G401.6 (cell line): Measurements from ENCODE around the gene CYP8B1.
"Not testable (repeated sequence)": the region's sequence is repeated elsewhere in the genome, so short reads cannot be mapped to it uniquely, and the experiment has no call there.

Experiments used
- FAIRE-seq: peaks from 2 replicates; lab custom pipeline; 2012; peaks lifted over from hg19 to GRCh38; lab: Jason Lieb, UNC

CYP8B1 gene

GRCh38 chr3:42886294-42886822 lies 10.7 kb upstream of the CYP8B1 start:
- FAIRE-seq, result no peak

GRCh38 chr3:42884324-42884723 lies 8.6 kb upstream of the CYP8B1 start:
- no peak for FAIRE-seq

DNA sequence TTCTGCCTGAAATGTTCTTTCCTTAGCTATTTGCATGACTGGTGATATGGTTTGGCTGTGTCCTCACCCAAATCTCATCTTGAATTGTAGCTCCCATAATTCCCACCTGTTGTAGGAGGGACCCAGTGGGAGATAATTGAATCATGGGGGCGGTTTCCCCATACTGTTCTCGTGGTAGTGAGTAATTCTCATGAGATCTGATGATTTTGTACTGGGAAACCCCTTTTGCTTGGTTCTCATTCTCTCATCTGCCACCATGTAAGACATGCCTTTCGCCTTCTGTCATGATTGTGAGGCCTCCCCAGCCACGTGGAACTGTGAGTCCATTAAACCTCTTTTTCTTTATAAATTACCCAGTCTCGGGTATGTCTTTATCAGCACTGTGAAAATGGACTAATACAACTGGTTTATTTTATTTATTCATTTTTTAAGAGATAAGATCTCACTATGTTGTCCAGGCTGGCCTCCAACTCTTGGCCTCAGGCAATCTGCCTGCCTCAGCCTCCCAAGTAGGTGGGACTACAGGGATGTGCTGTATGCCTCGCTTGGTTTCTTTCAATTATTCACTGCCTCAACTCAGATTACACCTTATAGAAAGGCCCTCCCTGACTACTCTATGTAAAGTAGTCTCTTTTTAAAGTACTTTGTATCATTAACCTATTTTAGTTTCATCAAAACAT lies 7.7 kb upstream of the CYP8B1 start:
- not testable (repeated sequence) for FAIRE-seq

GRCh38 chr3:42880601-42881451 lies 5.1 kb upstream of the CYP8B1 start:
- FAIRE-seq, result no peak

DNA sequence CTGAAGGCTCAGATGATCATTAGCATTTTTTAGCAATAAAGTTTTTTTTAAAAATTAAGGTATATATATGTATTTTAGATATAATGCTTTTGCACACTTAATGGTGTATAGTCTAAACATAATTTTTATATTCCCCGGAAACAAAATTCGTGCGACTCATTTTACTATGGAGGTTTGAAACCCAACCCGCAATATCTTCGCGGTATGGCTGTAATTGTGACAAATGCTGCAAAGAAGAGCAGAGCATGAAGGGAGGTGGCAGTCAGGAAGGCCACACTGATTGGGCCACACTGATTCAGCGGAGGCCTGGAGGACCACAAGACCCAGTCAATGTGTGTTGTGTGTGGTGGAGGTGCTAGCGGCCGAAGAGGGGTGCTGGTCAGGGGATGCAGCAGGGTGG lies 4.5 kb upstream of the CYP8B1 start:
- FAIRE-seq, result no peak

- FAIRE-seq, result no peak
These were observed 2.2 kb upstream of the CYP8B1 start for GRCh38 chr3:42877881-42878280.

DNA sequence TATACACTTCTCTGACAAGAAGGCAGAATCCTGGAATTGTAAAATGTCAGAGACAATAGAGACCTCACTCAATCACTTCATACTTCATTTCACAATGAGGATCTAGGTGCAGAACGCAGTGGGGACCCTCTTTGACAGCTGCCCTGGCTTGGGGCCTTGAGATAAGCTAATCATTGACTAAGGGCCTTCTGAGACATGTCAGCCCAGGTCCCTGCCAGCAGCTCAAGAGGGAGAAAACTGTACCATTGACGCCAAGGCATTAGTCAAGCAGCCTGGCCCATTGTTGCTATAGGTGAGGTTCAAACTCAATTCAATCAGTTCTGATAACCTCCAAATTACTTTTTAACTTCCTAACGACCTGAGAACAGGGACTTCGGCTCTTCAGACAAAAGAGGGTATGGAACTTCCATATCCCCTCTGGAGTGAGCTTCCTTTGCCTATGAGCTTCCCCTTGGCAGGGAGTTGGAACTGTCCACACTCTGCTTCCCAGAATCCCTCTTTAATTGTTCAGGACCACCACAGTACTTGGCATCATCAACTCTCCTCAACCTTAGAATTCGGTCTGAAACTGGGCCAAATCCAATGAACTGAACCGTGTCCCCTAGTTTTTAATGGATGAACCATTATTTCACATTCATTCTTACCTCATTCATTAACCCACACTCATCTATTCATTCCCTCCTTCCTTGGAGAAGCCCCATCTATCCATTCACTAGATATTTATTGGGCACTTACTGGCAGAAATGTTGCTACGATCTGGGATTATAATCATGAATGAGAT lies 1.5 kb upstream of the CYP8B1 start:
- FAIRE-seq, result no peak

- FAIRE-seq, result no peak
These were observed 722 bp upstream of the CYP8B1 start for GRCh38 chr3:42876401-42876800.

GRCh38 chr3:42874749-42875148 lies 930 bp downstream of the CYP8B1 start:
- FAIRE-seq, result no peak

DNA sequence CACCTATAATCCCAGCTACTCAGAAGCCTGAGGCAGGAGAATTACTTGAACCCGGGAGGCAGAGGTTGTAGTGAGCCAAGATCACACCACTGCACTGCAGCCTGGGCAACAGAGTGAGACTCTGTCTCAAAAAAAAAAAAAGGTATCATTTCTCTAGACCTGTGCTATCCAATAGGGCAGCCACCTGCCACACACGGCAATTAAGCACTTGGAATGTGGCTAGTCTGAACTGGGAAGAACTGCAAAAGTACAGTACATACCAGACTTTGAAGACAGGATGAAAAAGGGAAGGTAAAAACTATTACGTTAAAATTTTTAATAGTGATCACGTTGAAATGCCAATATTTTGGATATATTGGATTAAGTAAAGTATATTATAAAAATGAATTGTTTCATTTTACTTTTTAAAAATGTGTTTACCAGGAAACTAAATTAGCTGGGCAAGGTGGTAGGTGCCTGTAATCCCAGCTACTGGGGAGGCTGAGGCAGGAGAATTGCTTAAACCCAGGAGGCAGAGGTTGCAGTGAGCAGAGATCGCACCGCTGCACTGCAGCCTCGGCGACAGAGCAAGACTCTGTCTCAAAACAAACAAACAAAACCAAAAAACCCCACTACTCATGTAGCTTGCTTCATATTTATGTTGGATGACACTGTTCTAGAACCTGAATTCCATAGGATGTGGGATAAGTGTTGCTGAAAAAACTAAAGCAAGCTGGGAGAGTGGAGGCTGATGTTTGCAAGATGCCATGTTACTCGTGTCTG lies 2.3 kb downstream of the CYP8B1 start:
- no peak for FAIRE-seq

- no peak for FAIRE-seq
These were observed 3.0 kb downstream of the CYP8B1 start for GRCh38 chr3:42872718-42873117.

DNA sequence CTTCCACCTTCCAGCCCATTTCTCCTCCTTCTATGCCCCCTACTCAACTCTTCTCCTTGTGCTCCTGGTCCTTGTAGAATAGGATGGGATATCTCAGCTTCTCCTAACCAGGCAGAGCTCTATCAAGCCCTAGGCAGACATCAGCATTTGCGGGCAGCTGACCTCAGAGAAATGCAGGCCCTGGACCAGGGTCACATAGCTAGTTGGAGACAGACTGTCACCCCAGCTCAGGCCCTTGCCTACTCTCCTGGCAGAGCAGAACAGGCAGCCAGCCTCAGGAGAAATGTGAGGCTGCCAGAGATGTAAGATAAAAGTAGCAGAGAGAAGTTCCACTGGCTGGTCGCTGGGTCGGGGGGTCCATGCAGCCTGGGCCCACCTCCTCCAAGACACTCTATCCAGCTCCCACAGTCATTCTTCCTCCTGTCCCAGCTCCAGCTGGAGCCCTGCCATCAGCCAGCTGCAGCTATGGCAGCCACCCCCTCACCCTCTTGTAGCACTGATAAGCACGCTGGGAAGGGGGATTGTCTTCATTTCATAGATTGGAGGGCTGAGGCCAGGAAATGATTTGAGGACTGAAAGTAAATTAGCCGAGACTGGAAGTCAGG lies 4.0 kb downstream of the CYP8B1 start:
- no peak for FAIRE-seq

- FAIRE-seq, result no peak
These were observed 6.8 kb downstream of the CYP8B1 start for GRCh38 chr3:42868841-42869240.

DNA sequence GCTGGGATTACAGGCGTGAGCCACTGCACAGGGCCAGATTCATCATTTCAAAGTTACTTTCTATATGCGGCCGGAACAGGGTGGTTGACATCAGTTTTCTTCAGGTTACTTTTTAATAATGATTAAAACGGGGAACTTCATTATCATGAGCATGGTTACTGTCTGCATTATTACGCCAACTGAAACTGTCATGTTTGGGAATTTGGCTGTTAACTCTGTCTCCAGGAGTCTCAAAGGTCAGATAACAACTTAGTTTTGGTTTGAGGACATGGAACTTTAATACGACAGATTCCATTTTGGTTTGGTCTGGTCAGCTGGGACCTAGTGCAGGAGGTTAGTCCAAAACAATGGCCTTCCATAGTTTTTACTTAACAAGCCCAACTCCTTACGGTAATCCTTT lies 8.5 kb downstream of the CYP8B1 start:
- no peak for FAIRE-seq

DNA sequence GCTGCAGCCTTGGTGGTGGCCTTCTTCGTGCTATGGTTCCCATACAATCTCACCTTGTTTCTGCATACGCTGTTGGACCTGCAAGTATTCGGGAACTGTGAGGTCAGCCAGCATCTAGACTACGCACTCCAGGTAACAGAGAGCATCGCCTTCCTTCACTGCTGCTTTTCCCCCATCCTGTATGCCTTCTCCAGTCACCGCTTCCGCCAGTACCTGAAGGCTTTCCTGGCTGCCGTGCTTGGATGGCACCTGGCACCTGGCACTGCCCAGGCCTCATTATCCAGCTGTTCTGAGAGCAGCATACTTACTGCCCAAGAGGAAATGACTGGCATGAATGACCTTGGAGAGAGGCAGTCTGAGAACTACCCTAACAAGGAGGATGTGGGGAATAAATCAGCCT lies 10.4 kb downstream of the CYP8B1 start:
- FAIRE-seq, result no peak

DNA sequence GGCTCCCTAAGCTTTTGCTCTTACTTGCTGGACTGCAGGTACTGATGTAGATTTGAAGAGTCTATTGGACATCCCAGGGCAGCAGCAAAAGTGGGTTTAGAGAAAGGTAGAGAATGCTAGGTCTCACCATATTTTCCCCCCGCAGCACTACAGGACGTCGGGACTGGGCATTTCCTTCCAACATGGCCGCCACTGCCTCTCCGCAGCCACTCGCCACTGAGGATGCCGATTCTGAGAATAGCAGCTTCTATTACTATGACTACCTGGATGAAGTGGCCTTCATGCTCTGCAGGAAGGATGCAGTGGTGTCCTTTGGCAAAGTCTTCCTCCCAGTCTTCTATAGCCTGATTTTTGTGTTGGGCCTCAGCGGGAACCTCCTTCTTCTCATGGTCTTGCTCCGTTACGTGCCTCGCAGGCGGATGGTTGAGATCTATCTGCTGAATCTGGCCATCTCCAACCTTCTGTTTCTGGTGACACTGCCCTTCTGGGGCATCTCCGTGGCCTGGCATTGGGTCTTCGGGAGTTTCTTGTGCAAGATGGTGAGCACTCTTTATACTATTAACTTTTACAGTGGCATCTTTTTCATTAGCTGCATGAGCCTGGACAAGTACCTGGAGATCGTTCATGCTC lies 11.2 kb downstream of the CYP8B1 start:
- no peak for FAIRE-seq

GRCh38 chr3:42856544-42856943 lies 19.1 kb downstream of the CYP8B1 start:
- no peak for FAIRE-seq

- no peak for FAIRE-seq
These were observed 19.9 kb downstream of the CYP8B1 start for GRCh38 chr3:42855547-42856380.

DNA sequence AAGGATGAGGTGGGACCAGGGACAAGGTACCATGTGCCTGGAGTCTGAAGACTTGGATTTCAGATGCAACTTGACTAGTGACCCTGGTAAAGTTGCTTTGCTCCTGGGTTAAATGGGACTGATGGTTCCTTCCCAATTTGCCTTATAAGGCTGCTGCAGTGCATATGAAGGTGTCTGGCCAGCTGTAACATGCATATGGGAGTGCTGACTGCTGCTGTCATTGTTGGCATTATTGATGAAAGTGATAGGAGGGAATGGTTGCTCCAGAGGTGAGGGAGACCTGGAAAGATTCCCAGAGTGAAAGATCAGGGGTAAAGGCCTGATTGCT lies 20.5 kb downstream of the CYP8B1 start:
- FAIRE-seq, result no peak

DNA sequence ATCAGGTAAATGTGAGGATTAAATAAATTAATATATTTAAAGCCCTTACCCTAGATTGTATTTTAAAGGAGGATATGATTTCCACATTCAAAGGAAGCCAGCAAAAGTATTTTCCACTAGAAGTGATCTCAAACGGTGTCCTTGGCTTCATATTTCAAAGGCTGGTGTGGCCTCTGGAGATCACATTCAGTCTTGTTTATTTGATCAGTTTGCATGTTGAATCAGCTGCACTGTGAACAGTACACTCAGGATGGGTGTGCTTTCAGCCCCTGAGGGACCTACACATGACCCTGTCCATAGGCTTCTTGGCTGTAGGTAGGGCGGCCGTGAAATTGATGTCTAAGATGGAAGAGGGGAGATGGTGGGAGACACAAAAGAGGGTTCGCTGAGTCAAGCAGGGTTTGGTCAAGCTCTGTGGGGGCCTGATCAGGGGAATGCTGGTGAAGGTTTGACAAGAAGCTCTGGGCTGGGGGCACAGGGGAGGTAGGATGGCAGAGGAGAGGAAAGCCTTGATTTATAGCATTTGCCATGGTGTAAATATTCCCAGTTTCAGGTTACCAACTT lies 21.9 kb downstream of the CYP8B1 start:
- FAIRE-seq, result no peak
